T-cell (primary cell): ENCODE measurements around the gene WWC2. TPM values are rescaled to one million over a fixed set of nuclear protein-coding genes. Genes with fewer than 3 reads are reported as not detected.

Experiments
- ATAC-seq, 4 experiments: fragments of 200-7000 bp in 3 of 4; fragments of 150-1000 bp in 1 of 4; cut with Tn5 transposase; replicated peaks in 1 of 4; 1 replicate in 3 of 4; 2 replicates in 1 of 4; pipeline ENCODE4 v1.10.0; 2021; ENCODE audit warnings: moderate library complexity in 3 of 4, mild to moderate bottlenecking in 2 of 4, moderate number of reproducible peaks in 1 of 4
- CTCF ChIA-PET, 2 donors: fragments of 300-600 bp; sonication (Branson Sonifier 250); formaldehyde crosslinking; loops; one replicate each; lab custom pipeline; 2022; ENCODE audit warnings: antibody characterized with exemption in 2 of 2; lab: Charles Lee
- POLR2A ChIA-PET, 2 donors: fragments of 300-600 bp; sonication (Branson Sonifier 250); formaldehyde crosslinking; loops; one replicate each; lab custom pipeline; 2022; ENCODE audit warnings: antibody characterized with exemption in 2 of 2; lab: Charles Lee
- DNase-seq, 35 experiments: peaks; one replicate each; pipeline versions ENCODE4 v3.0.0 to v3.0.0-alpha.2; 2013 to 2023
- H3K27ac ChIP-seq: one replicate; pipeline ENCODE4 v1.5.1; 2013; ENCODE audit warnings: low read length
- H3K27me3 ChIP-seq, 2 experiments: replicated peaks in 1 of 2; 1 replicate in 1 of 2; 2 replicates in 1 of 2; pipeline versions ENCODE4 v1.6.1 to v1.7.0; 2013; ENCODE audit warnings: low read length in 1 of 2, mixed read lengths in 1 of 2; ENCODE audit not compliant: control insufficient read depth in 2 of 2, insufficient read depth in 2 of 2; ENCODE audit errors: extremely low read depth in 1 of 2
- H3K36me3 ChIP-seq, 2 donors: 1 replicate in 1 of 2; 2 replicates in 1 of 2; pipeline versions ENCODE4 v1.6.1 to v1.7.0; 2013; ENCODE audit warnings: low read length in 1 of 2; ENCODE audit not compliant: control insufficient read depth in 2 of 2, insufficient read depth in 1 of 2; ENCODE audit errors: extremely low read depth in 1 of 2
- H3K4me1 ChIP-seq, 2 experiments: 1 replicate in 1 of 2; 2 replicates in 1 of 2; pipeline versions ENCODE4 v1.6.1 to v1.7.0; 2013; ENCODE audit warnings: low read length in 2 of 2, mixed read lengths in 1 of 2; ENCODE audit not compliant: insufficient read depth in 2 of 2, control insufficient read depth in 1 of 2; ENCODE audit errors: extremely low read depth in 1 of 2
- H3K4me3 ChIP-seq, 2 donors: 1 replicate in 1 of 2; 2 replicates in 1 of 2; pipeline versions ENCODE4 v1.5.1 to v1.7.0; 2013; ENCODE audit warnings: mild to moderate bottlenecking in 2 of 2, low read length in 1 of 2, moderate library complexity in 1 of 2; ENCODE audit not compliant: control insufficient read depth in 1 of 2; ENCODE audit errors: extremely low read depth in 1 of 2
- H3K9me3 ChIP-seq: 2 replicates; pipeline ENCODE4 v1.7.0; 2013
- H3K27ac Mint-ChIP-seq, 2 donors: one replicate each; pipeline ENCODE4 v1.8.0; 2020 to 2021; ENCODE audit warnings: mild to moderate bottlenecking in 2 of 2, mixed read lengths in 2 of 2
- H3K27me3 Mint-ChIP-seq, 2 donors: one replicate each; pipeline ENCODE4 v1.8.0; 2021 to 2022; ENCODE audit warnings: mixed read lengths in 2 of 2
- H3K36me3 Mint-ChIP-seq: one replicate; pipeline ENCODE4 v1.8.0; 2021; ENCODE audit warnings: mixed read lengths
- H3K4me1 Mint-ChIP-seq, 3 donors: one replicate each; pipeline ENCODE4 v1.8.0; 2020 to 2022; ENCODE audit warnings: mixed read lengths in 3 of 3, mild to moderate bottlenecking in 1 of 3
- H3K4me3 Mint-ChIP-seq, 3 donors: one replicate each; pipeline ENCODE4 v1.8.0; 2020 to 2022; ENCODE audit warnings: mild to moderate bottlenecking in 3 of 3, mixed read lengths in 3 of 3, moderate library complexity in 3 of 3
- H3K9me3 Mint-ChIP-seq, 3 donors: one replicate each; pipeline ENCODE4 v1.8.0; 2020 to 2022; ENCODE audit warnings: mixed read lengths in 3 of 3
- WGBS: methylation state at CpG from one replicate; pipeline ENCODE4 v1.1.5; 2013; ENCODE audit warnings: missing lambda C conversion rate; ENCODE audit not compliant: insufficient coverage; 5-methylcytosine and 5-hydroxymethylcytosine counted together
- total RNA-seq, 35 experiments: library from RNA in 6 of 35; stranded (reverse) in 6 of 35; fragments of 120-200 nt in 1 of 35; gene quantifications; one replicate each; pipeline versions ENCODE4 v1.2.1 to v1.2.4 and lab custom pipeline; 2013 to 2026

Gene WWC2
- total RNA-seq, 5 donors from 2014 or later (not counting 1 experiment from before 2014, with no cell fraction given), result 5.0 to 9.1 (median 7.3) TPM

GRCh38 chr4:183141997-183142396 lies 42.9 kb downstream of the WWC2 start:
- Histone ChIP-seq H3K27ac (no peak overlapping the region), H3K4me3 (no peak overlapping the region), H3K36me3 (no peaks in the 10 kb centered on the region), H3K27me3 (no peaks in the 10 kb centered on the region), H3K4me1 (no peaks in the 10 kb centered on the region), H3K9me3 (no peaks in the 10 kb centered on the region)
- ATAC-seq, result no peak
- WGBS, result 100% methylated on average over 1 of the region's 1 CpG
- Mint-ChIP-seq H3K27me3 (no peaks in the 10 kb centered on the region), H3K4me1 (peaks cover 8 to 11% (median 9%) of the 10 kb centered on the region in 3 donors), H3K4me3 (no peak overlapping the region), H3K36me3 (peaks cover 3% of the 10 kb centered on the region), H3K9me3 (no peaks in the 10 kb centered on the region), H3K27ac (no peak overlapping the region)
- CTCF ChIA-PET, result no interaction called here
- DNase-seq, result peak in 1 of 35 experiments; percentile 2
- POLR2A ChIA-PET, result no interaction called here

- CTCF ChIA-PET, result no interaction called here
- DNase-seq, result no peak
- no peak overlapping the region for H3K27ac Mint-ChIP-seq
- no CpG with 5 or more reads among the region's 6 CpGs for WGBS
- ATAC-seq, result no peak
- POLR2A ChIA-PET, result no interaction called here
- Histone ChIP-seq H3K4me3 (no peak overlapping the region), H3K27ac (no peak overlapping the region), H3K4me1 (no peaks in the 10 kb centered on the region), H3K27me3 (no peaks in the 10 kb centered on the region), H3K9me3 (no peaks in the 10 kb centered on the region), H3K36me3 (no peaks in the 10 kb centered on the region)
- H3K4me1 Mint-ChIP-seq, result peaks cover 8 to 11% (median 9%) of the 10 kb centered on the region in 3 donors
- H3K36me3 Mint-ChIP-seq, result peaks cover 3% of the 10 kb centered on the region
- H3K27me3 Mint-ChIP-seq, result no peaks in the 10 kb centered on the region
- no peaks in the 10 kb centered on the region for H3K9me3 Mint-ChIP-seq
- no peak overlapping the region for H3K4me3 Mint-ChIP-seq
These were observed 43.8 kb downstream of the WWC2 start for GRCh38 chr4:183142571-183143550.

DNA sequence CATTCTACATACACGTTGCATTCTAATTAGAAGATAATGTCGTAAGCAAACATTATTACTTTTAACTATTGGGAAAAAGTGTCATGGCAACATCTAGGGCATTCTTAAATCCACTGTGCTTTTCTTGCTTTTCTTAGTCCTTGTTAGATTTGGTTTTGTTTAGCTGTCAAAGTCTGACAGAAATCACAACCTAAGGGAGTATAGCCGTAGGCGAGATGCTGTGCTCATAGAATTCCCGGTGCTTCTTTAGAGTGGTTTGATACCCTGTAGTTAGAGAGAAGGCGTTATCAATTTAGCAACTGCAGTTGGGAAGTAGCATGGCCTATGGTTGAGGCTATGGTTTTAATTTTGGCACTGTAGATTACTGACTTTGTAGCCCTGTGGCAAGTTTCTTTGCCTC lies 45.7 kb downstream of the WWC2 start:
- Mint-ChIP-seq H3K4me1 (peaks cover 8 to 11% (median 9%) of the 10 kb centered on the region in 3 donors), H3K36me3 (no peaks in the 10 kb centered on the region), H3K27me3 (no peaks in the 10 kb centered on the region), H3K4me3 (no peak overlapping the region), H3K27ac (no peak overlapping the region), H3K9me3 (no peaks in the 10 kb centered on the region)
- ATAC-seq, result no peak
- CTCF ChIA-PET, result no interaction called here
- no peak overlapping the region for H3K27ac ChIP-seq
- H3K4me1 ChIP-seq, result no peaks in the 10 kb centered on the region
- H3K9me3 ChIP-seq, result no peaks in the 10 kb centered on the region
- WGBS, result 97% methylated on average over 4 of the region's 6 CpGs
- DNase-seq, result no peak
- POLR2A ChIA-PET, result no interaction called here
- no peaks in the 10 kb centered on the region for H3K27me3 ChIP-seq
- H3K36me3 ChIP-seq, result no peaks in the 10 kb centered on the region
- no peak overlapping the region for H3K4me3 ChIP-seq

- ChIA-PET POLR2A (no interaction called here), CTCF (no interaction called here)
- H3K4me3 Mint-ChIP-seq, result no peak overlapping the region
- peaks cover 8 to 11% (median 9%) of the 10 kb centered on the region in 3 donors for H3K4me1 Mint-ChIP-seq
- ATAC-seq, result no peak
- WGBS, result no CpG with 5 or more reads among the region's 2 CpGs
- no peak overlapping the region for H3K4me3 ChIP-seq
- H3K27ac ChIP-seq, result no peak overlapping the region
- no peaks in the 10 kb centered on the region for H3K36me3 ChIP-seq
- no peaks in the 10 kb centered on the region for H3K27me3 ChIP-seq
- no peaks in the 10 kb centered on the region for H3K36me3 Mint-ChIP-seq
- no peak for DNase-seq
- H3K4me1 ChIP-seq, result no peaks in the 10 kb centered on the region
- H3K9me3 Mint-ChIP-seq, result no peaks in the 10 kb centered on the region
- no peaks in the 10 kb centered on the region for H3K27me3 Mint-ChIP-seq
- no peak overlapping the region for H3K27ac Mint-ChIP-seq
- no peaks in the 10 kb centered on the region for H3K9me3 ChIP-seq
These were observed 46.7 kb downstream of the WWC2 start for GRCh38 chr4:183145773-183146172.

GRCh38 chr4:183146478-183146877 lies 47.4 kb downstream of the WWC2 start:
- Histone ChIP-seq H3K4me1 (no peaks in the 10 kb centered on the region), H3K4me3 (no peak overlapping the region), H3K36me3 (no peaks in the 10 kb centered on the region), H3K27me3 (no peaks in the 10 kb centered on the region), H3K9me3 (no peaks in the 10 kb centered on the region), H3K27ac (no peak overlapping the region)
- ChIA-PET POLR2A (no interaction called here), CTCF (no interaction called here)
- DNase-seq (no peak), ATAC-seq (no peak)
- peaks cover 8 to 11% (median 9%) of the 10 kb centered on the region in 3 donors for H3K4me1 Mint-ChIP-seq
- H3K27me3 Mint-ChIP-seq, result no peaks in the 10 kb centered on the region
- no peaks in the 10 kb centered on the region for H3K9me3 Mint-ChIP-seq
- no peaks in the 10 kb centered on the region for H3K36me3 Mint-ChIP-seq
- H3K27ac Mint-ChIP-seq, result no peak overlapping the region
- no peak overlapping the region for H3K4me3 Mint-ChIP-seq
- 50% methylated on average over 4 of the region's 4 CpGs for WGBS

- Mint-ChIP-seq H3K27ac (no peak overlapping the region), H3K9me3 (no peaks in the 10 kb centered on the region), H3K4me1 (peaks cover 5 to 11% (median 7%) of the 10 kb centered on the region in 3 donors), H3K4me3 (no peak overlapping the region), H3K27me3 (no peaks in the 10 kb centered on the region), H3K36me3 (no peaks in the 10 kb centered on the region)
- no peak overlapping the region for H3K4me3 ChIP-seq
- ATAC-seq (no peak), DNase-seq (no peak)
- POLR2A ChIA-PET, result no interaction called here
- CTCF ChIA-PET, result no interaction called here
- H3K36me3 ChIP-seq, result no peaks in the 10 kb centered on the region
- WGBS, result no CpG with 5 or more reads among the region's 3 CpGs
- H3K27ac ChIP-seq, result no peak overlapping the region
- no peaks in the 10 kb centered on the region for H3K27me3 ChIP-seq
- no peaks in the 10 kb centered on the region for H3K9me3 ChIP-seq
- no peaks in the 10 kb centered on the region for H3K4me1 ChIP-seq
These were observed 48.1 kb downstream of the WWC2 start for GRCh38 chr4:183147196-183147595.
